ENCODE results near the gene LDLRAD3.
A peak's percentile ranks its signal among the peaks of the same experiment; 100 is the strongest.

The LDLRAD3 gene

DNA sequence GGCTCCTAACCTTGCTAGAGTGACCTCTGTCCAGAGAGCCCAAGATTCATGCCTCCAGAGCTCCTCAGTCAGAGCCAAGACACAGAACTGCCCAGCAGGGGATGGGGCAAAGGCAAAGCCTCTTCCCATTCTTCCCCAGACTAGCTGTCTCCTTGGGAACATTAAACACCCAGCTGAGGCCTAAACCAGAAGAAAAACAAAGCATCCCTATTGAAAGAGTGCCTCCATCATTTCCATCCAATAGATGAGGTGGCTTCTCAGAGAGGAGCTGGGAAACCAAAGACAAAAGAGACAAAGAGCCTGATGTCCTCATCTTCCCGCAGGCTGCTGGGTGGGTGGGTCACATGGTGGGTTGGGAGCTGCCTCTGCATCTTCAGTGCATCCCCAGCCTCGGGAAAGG, 308.0 kb downstream of the LDLRAD3 start:
- ChIA-PET CTCF (interaction anchor here (2.4 kb wide), 1 partner anchor 16 kb away, joined by 7 read pairs; no protein-coding TSS in a partner anchor), POLR2A (no interaction called here)
- H3K4me3 ChIP-seq (ENCODE audit: control insufficient read depth in 1 of 7, extremely low read depth in 1 of 7, insufficient read depth in 4 of 7, low read depth in 2 of 7, low read length in 6 of 7), result no peak overlapping the region
- H3K36me3 ChIP-seq (ENCODE audit: control insufficient read depth in 4 of 4, insufficient read depth in 4 of 4, low read length in 3 of 4), result no peaks in the 10 kb centered on the region
- peaks cover 4 to 26% (median 11%) of the 10 kb centered on the region in 5 experiments for H3K27me3 ChIP-seq (replicated peaks in 2 of 5; ENCODE audit: control insufficient read depth in 4 of 5, insufficient read depth in 5 of 5, low read length in 4 of 5)
- 92% methylated on average over 2 of the region's 2 CpGs for WGBS (ENCODE audit: insufficient coverage)
- H3K27ac ChIP-seq (ENCODE audit: insufficient read depth in 1 of 2, low read depth in 1 of 2, low read length in 2 of 2, poor library complexity in 1 of 2, severe bottlenecking in 2 of 2), result no peak overlapping the region
- peaks cover 0 to 16% (median 5%) of the 10 kb centered on the region in 5 experiments for H3K9me3 ChIP-seq (ENCODE audit: control extremely low read depth in 1 of 5, control insufficient read depth in 4 of 5, insufficient read depth in 2 of 5, low read depth in 1 of 5, low read length in 4 of 5)
- no peak for DNase-seq
- no peaks in the 10 kb centered on the region for H3K4me1 ChIP-seq (ENCODE audit: control extremely low read depth in 1 of 4, control insufficient read depth in 4 of 4, insufficient read depth in 4 of 4, low read length in 3 of 4)

DNA sequence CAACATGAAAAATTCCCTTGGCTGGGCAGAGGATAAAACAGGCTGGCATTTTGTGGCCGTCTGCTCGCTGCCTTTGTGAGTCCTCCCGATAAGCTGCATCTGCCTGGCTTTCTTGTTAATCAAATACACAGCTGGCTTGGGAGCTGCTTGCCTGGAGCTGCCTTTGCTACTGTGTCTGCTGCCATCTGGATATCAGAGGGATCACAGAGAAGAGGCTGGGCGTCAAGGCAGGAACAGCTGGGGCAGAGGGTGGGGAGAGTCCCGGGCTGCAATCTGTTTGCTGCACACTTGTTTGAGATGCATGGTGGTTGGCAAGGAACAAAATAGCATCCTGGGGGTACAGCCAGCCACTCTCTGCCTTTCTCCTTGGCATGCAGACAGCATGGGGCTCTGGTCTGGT, 309.4 kb downstream of the LDLRAD3 start:
- peak in 1 of 3 donors; percentile 27 for DNase-seq
- no peaks in the 10 kb centered on the region for H3K36me3 ChIP-seq (ENCODE audit: control insufficient read depth in 4 of 4, insufficient read depth in 4 of 4, low read length in 3 of 4)
- peaks cover 0 to 29% (median 6%) of the 10 kb centered on the region in 5 experiments for H3K27me3 ChIP-seq (replicated peaks in 2 of 5; ENCODE audit: control insufficient read depth in 4 of 5, insufficient read depth in 5 of 5, low read length in 4 of 5)
- 74% methylated on average over 5 of the region's 5 CpGs for WGBS (ENCODE audit: insufficient coverage)
- H3K27ac ChIP-seq (ENCODE audit: insufficient read depth in 1 of 2, low read depth in 1 of 2, low read length in 2 of 2, poor library complexity in 1 of 2, severe bottlenecking in 2 of 2), result no peak overlapping the region
- H3K9me3 ChIP-seq (ENCODE audit: control extremely low read depth in 1 of 5, control insufficient read depth in 4 of 5, insufficient read depth in 2 of 5, low read depth in 1 of 5, low read length in 4 of 5), result peaks cover 0 to 16% (median 5%) of the 10 kb centered on the region in 5 experiments
- ChIA-PET POLR2A (no interaction called here), CTCF (interaction anchor here (2.4 kb wide), 1 partner anchor 14 kb away, joined by 7 read pairs; no protein-coding TSS in a partner anchor)
- H3K4me1 ChIP-seq (ENCODE audit: control extremely low read depth in 1 of 4, control insufficient read depth in 4 of 4, insufficient read depth in 4 of 4, low read length in 3 of 4), result no peaks in the 10 kb centered on the region
- no peak overlapping the region for H3K4me3 ChIP-seq (ENCODE audit: control insufficient read depth in 1 of 7, extremely low read depth in 1 of 7, insufficient read depth in 4 of 7, low read depth in 2 of 7, low read length in 6 of 7)

DNA sequence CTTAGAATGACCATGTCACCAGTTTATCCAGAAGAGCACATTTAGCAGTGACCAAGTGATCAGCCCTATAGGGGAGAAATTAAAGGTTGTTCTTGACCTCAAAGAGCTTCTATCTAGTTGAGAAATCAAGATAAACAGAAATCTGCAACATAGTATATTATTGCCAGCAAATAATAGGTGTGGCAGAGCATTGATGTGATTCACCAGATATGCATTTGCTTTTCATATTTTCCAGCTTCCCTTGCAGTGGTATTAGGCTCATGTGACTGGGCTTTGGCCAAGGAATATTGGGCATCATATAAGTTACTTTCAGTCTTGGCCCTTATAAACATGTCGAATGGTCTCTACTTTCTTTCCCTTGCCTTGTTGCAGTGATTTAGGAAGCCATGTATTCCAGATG, 310.9 kb downstream of the LDLRAD3 start:
- 90% methylated on average over 1 of the region's 1 CpG for WGBS (ENCODE audit: insufficient coverage)
- Histone ChIP-seq H3K27ac (ENCODE audit: insufficient read depth in 1 of 2, low read depth in 1 of 2, low read length in 2 of 2, poor library complexity in 1 of 2, severe bottlenecking in 2 of 2) (no peak overlapping the region), H3K9me3 (ENCODE audit: control extremely low read depth in 1 of 5, control insufficient read depth in 4 of 5, insufficient read depth in 2 of 5, low read depth in 1 of 5, low read length in 4 of 5) (peaks cover 0 to 16% (median 5%) of the 10 kb centered on the region in 5 experiments), H3K4me3 (ENCODE audit: control insufficient read depth in 1 of 7, extremely low read depth in 1 of 7, insufficient read depth in 4 of 7, low read depth in 2 of 7, low read length in 6 of 7) (no peak overlapping the region), H3K27me3 (replicated peaks in 2 of 5; ENCODE audit: control insufficient read depth in 4 of 5, insufficient read depth in 5 of 5, low read length in 4 of 5) (peaks cover 0 to 34% (median 3%) of the 10 kb centered on the region in 5 experiments), H3K36me3 (ENCODE audit: control insufficient read depth in 4 of 4, insufficient read depth in 4 of 4, low read length in 3 of 4) (no peaks in the 10 kb centered on the region), H3K4me1 (ENCODE audit: control extremely low read depth in 1 of 4, control insufficient read depth in 4 of 4, insufficient read depth in 4 of 4, low read length in 3 of 4) (peaks cover 0 to 3% (median 0%) of the 10 kb centered on the region in 4 experiments)
- ChIA-PET CTCF (interaction anchor here (1.1 to 1.3 kb wide), 2 partner anchors 11 to 12 kb away, joined by 3 to 4 read pairs; no protein-coding TSS in a partner anchor), POLR2A (no interaction called here)
- no peak for DNase-seq

DNA sequence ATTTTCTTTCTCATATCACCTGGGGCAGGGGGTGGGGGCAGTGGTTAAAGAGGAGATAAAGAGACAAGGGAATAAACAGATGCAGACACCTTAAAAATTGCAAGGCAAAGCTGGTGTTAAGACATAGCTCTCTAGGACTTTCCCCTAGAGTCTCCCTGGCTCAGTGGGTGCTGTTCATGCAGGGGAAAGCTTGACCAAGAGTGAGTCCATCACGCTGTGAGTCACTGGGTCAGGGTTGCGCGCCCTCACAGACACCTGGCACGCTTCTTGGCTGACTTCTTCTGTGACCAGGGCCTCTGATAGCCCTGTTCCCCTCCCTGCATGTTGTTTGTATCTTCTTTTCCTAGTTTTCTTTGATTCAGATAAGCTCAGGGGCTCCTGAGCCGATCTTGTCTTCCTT, 313.5 kb downstream of the LDLRAD3 start:
- no peak for DNase-seq
- 100% methylated on average over 2 of the region's 5 CpGs for WGBS (ENCODE audit: insufficient coverage)

DNA sequence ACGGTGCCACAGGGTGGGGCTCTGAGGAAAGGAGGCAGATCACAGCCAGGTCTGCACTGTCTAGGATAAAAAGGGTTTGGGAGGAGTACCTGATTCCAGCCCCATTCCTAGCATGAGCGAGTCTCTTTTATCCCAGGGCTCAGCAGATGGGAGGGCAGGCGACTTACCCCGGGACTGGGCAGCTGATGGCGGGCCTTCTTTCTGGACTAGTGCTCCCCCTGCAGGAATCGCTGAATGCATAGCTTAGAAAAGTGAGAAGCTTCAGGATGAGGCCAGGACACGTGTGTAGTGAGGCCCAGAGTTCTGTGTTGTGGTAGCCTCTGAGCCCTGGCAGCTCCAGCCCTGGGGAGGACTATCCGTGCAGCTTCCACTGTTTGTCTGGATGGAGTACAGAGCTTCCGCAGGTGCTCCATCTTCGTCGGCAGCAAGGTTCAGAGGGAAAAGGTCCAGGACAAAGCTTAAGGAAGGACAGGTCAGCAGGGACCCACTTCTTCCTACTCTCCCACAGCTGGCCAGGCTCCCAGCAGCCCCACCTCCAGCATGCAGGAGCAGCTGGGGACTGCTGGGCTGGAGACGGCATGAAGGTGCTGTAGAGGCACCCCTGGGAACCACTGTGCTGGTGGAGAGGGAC, 315.0 kb downstream of the LDLRAD3 start:
- ChIA-PET POLR2A (no interaction called here), CTCF (interaction anchor here (0.7 to 6.1 kb wide), 19 partner anchors 9 to 648 kb away, joined by 3 to 58 read pairs (median 5); partner anchors contain the start of gene FJX1)
- Histone ChIP-seq H3K9me3 (ENCODE audit: control extremely low read depth in 1 of 5, control insufficient read depth in 4 of 5, insufficient read depth in 2 of 5, low read depth in 1 of 5, low read length in 4 of 5) (peaks cover 0 to 5% (median 3%) of the 10 kb centered on the region in 5 experiments), H3K27me3 (replicated peaks in 2 of 5; ENCODE audit: control insufficient read depth in 4 of 5, insufficient read depth in 5 of 5, low read length in 4 of 5) (peaks cover 0 to 54% (median 7%) of the 10 kb centered on the region in 5 experiments), H3K27ac (ENCODE audit: insufficient read depth in 1 of 2, low read depth in 1 of 2, low read length in 2 of 2, poor library complexity in 1 of 2, severe bottlenecking in 2 of 2) (no peak overlapping the region), H3K36me3 (ENCODE audit: control insufficient read depth in 4 of 4, insufficient read depth in 4 of 4, low read length in 3 of 4) (no peaks in the 10 kb centered on the region), H3K4me3 (ENCODE audit: control insufficient read depth in 1 of 7, extremely low read depth in 1 of 7, insufficient read depth in 4 of 7, low read depth in 2 of 7, low read length in 6 of 7) (no peak overlapping the region), H3K4me1 (ENCODE audit: control extremely low read depth in 1 of 4, control insufficient read depth in 4 of 4, insufficient read depth in 4 of 4, low read length in 3 of 4) (peaks cover 0 to 3% (median 0%) of the 10 kb centered on the region in 4 experiments)
- 20% methylated on average over 6 of the region's 12 CpGs for WGBS (ENCODE audit: insufficient coverage)
- DNase-seq, result peak; percentile 48 to 70 (median 68)

More for the DNA sequence above, 313.5 kb downstream of the LDLRAD3 start:
- peaks cover 0 to 3% (median 0%) of the 10 kb centered on the region in 4 experiments for H3K4me1 ChIP-seq (ENCODE audit: control extremely low read depth in 1 of 4, control insufficient read depth in 4 of 4, insufficient read depth in 4 of 4, low read length in 3 of 4)
- H3K27me3 ChIP-seq (replicated peaks in 2 of 5; ENCODE audit: control insufficient read depth in 4 of 5, insufficient read depth in 5 of 5, low read length in 4 of 5), result peaks cover 0 to 46% (median 7%) of the 10 kb centered on the region in 5 experiments
- no peaks in the 10 kb centered on the region for H3K36me3 ChIP-seq (ENCODE audit: control insufficient read depth in 4 of 4, insufficient read depth in 4 of 4, low read length in 3 of 4)
- CTCF ChIA-PET, result interaction anchor here (0.7 to 6.1 kb wide), 13 partner anchors 8 to 641 kb away, joined by 3 to 58 read pairs (median 4); no protein-coding TSS in a partner anchor
- no peak overlapping the region for H3K27ac ChIP-seq (ENCODE audit: insufficient read depth in 1 of 2, low read depth in 1 of 2, low read length in 2 of 2, poor library complexity in 1 of 2, severe bottlenecking in 2 of 2)
- peaks cover 0 to 5% (median 3%) of the 10 kb centered on the region in 5 experiments for H3K9me3 ChIP-seq (ENCODE audit: control extremely low read depth in 1 of 5, control insufficient read depth in 4 of 5, insufficient read depth in 2 of 5, low read depth in 1 of 5, low read length in 4 of 5)
- POLR2A ChIA-PET, result no interaction called here
- no peak overlapping the region for H3K4me3 ChIP-seq (ENCODE audit: control insufficient read depth in 1 of 7, extremely low read depth in 1 of 7, insufficient read depth in 4 of 7, low read depth in 2 of 7, low read length in 6 of 7)

DNA sequence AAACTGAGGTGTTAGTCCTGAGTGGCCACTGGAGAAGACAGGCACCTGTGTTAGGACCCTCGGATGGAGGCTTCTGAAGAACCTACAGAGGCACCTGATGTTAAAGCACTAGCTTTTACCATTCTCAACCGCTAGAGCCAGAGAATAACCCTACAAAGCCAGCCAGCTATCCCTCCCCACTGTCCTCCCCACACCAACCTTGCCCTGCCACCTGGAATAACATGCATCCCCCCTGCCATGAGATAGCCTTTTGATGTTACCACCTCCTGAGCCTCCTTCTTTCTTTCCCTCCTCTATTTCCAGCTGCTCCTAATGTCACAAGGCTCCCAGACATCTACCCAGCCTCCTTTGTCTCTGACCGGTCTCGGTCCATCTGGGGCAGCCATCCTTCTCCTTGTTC, 317.2 kb downstream of the LDLRAD3 start:
- Histone ChIP-seq H3K9me3 (ENCODE audit: control extremely low read depth in 1 of 5, control insufficient read depth in 4 of 5, insufficient read depth in 2 of 5, low read depth in 1 of 5, low read length in 4 of 5) (peaks cover 0 to 5% (median 3%) of the 10 kb centered on the region in 5 experiments), H3K36me3 (ENCODE audit: control insufficient read depth in 4 of 4, insufficient read depth in 4 of 4, low read length in 3 of 4) (no peaks in the 10 kb centered on the region), H3K27ac (ENCODE audit: insufficient read depth in 1 of 2, low read depth in 1 of 2, low read length in 2 of 2, poor library complexity in 1 of 2, severe bottlenecking in 2 of 2) (no peak overlapping the region), H3K4me3 (ENCODE audit: control insufficient read depth in 1 of 7, extremely low read depth in 1 of 7, insufficient read depth in 4 of 7, low read depth in 2 of 7, low read length in 6 of 7) (no peak overlapping the region), H3K4me1 (ENCODE audit: control extremely low read depth in 1 of 4, control insufficient read depth in 4 of 4, insufficient read depth in 4 of 4, low read length in 3 of 4) (peaks cover 0 to 3% (median under 1%) of the 10 kb centered on the region in 4 experiments), H3K27me3 (replicated peaks in 2 of 5; ENCODE audit: control insufficient read depth in 4 of 5, insufficient read depth in 5 of 5, low read length in 4 of 5) (peaks cover 0 to 60% (median 11%) of the 10 kb centered on the region in 5 experiments)
- ChIA-PET CTCF (interaction anchor here (0.7 to 6.1 kb wide), 7 partner anchors 10 to 1294 kb away, joined by 3 to 58 read pairs (median 4); no protein-coding TSS in a partner anchor), POLR2A (interaction anchor here (0.6 kb wide), 1 partner anchor 108 kb away, joined by 3 read pairs; no protein-coding TSS in a partner anchor)
- DNase-seq, result no peak
- 95% methylated on average over 3 of the region's 4 CpGs for WGBS (ENCODE audit: insufficient coverage)

Data from common myeloid progenitor, CD34-positive (primary cell).